Progenitor cell of endocrine pancreas (in vitro differentiated cells): ENCODE data around the gene POU2AF1. TPM values are rescaled to one million over a fixed set of nuclear protein-coding genes. Genes with fewer than 3 reads are reported as not detected.
"Not testable (repeated sequence)": the region's sequence is repeated elsewhere in the genome, so short reads cannot be mapped to it uniquely, and the experiment has no call there.

Experiments
- DNase-seq: peaks from one replicate; pipeline ENCODE4 v3.0.0; 2021; ENCODE audit warnings: low spot score; ENCODE audit not compliant: unreplicated experiment
- H3K27ac Mint-ChIP-seq: 2 replicates; pipeline ENCODE4 v1.8.0; 2021; ENCODE audit warnings: mild to moderate bottlenecking, moderate library complexity, mixed read lengths
- H3K27me3 Mint-ChIP-seq: 2 replicates; pipeline ENCODE4 v1.8.0; 2021; ENCODE audit warnings: mixed read lengths
- H3K36me3 Mint-ChIP-seq: 2 replicates; pipeline ENCODE4 v1.8.0; 2022; ENCODE audit warnings: mixed read lengths; ENCODE audit not compliant: insufficient read depth
- H3K4me1 Mint-ChIP-seq: 2 replicates; pipeline ENCODE4 v1.8.0; 2021; ENCODE audit warnings: low read depth, mixed read lengths
- H3K4me3 Mint-ChIP-seq: 2 replicates; pipeline ENCODE4 v1.8.0; 2021; ENCODE audit warnings: low read depth, mild to moderate bottlenecking, moderate library complexity, mixed read lengths
- H3K9me3 Mint-ChIP-seq: 2 replicates; pipeline ENCODE4 v1.8.0; 2021; ENCODE audit warnings: low read depth, mixed read lengths
- total RNA-seq: library from RNA; stranded (reverse); gene quantifications from 2 replicates; pipeline ENCODE4 v1.2.1, GENCODE V29; 2021
- TF ChIP-seq, protein P1 (sequence below): fragments of 200-600 bp; sonication (generic); IDR thresholded peaks from one replicate; pipeline ENCODE4 v1.5.0; 2021; ENCODE audit warnings: antibody characterized with exemption, mild to moderate bottlenecking; ENCODE audit not compliant: unreplicated experiment

The POU2AF1 gene
- total RNA-seq, 1 donor from 2014 or later: 0.43 TPM

- Mint-ChIP-seq H3K4me3 (no peak overlapping the region), H3K27me3 (no peaks in the 10 kb centered on the region), H3K4me1 (no peaks in the 10 kb centered on the region), H3K36me3 (no peaks in the 10 kb centered on the region), H3K27ac (no peak overlapping the region), H3K9me3 (peaks cover 4% of the 10 kb centered on the region)
- no peak for DNase-seq
- TF ChIP-seq, protein P1, sequence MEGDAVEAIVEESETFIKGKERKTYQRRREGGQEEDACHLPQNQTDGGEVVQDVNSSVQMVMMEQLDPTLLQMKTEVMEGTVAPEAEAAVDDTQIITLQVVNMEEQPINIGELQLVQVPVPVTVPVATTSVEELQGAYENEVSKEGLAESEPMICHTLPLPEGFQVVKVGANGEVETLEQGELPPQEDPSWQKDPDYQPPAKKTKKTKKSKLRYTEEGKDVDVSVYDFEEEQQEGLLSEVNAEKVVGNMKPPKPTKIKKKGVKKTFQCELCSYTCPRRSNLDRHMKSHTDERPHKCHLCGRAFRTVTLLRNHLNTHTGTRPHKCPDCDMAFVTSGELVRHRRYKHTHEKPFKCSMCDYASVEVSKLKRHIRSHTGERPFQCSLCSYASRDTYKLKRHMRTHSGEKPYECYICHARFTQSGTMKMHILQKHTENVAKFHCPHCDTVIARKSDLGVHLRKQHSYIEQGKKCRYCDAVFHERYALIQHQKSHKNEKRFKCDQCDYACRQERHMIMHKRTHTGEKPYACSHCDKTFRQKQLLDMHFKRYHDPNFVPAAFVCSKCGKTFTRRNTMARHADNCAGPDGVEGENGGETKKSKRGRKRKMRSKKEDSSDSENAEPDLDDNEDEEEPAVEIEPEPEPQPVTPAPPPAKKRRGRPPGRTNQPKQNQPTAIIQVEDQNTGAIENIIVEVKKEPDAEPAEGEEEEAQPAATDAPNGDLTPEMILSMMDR: no peak
These were observed 24.1 kb upstream of the POU2AF1 start for GRCh38 chr11:111403051-111403726.

- Mint-ChIP-seq H3K27me3 (no peaks in the 10 kb centered on the region), H3K9me3 (peaks cover 4% of the 10 kb centered on the region), H3K36me3 (no peaks in the 10 kb centered on the region), H3K4me3 (no peak overlapping the region), H3K4me1 (no peaks in the 10 kb centered on the region), H3K27ac (no peak overlapping the region)
- TF ChIP-seq, protein P1: no peak
- no peak for DNase-seq
These were observed 23.3 kb upstream of the POU2AF1 start for GRCh38 chr11:111402411-111402810.

DNA sequence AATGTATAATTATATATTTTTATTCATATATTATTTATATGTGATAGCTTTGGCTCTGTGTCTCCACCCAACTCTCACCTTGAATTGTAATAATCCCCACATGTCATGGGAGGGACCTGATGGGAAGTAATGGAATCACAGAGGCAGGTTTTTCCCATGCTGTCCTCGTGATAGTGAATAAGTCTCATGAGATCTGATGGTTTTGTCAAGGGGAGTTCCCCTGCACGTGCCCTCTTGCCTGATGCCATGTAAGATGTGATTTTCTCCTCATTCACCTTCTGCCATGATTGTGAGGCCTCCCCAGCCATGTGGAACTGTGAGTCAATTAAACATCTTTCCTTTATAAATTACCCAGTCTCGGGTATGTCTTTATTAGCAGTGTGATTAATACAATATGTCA lies 22.9 kb upstream of the POU2AF1 start:
- H3K4me3 Mint-ChIP-seq, H3K27ac Mint-ChIP-seq, H3K27me3 Mint-ChIP-seq, H3K36me3 Mint-ChIP-seq, DNase-seq, H3K9me3 Mint-ChIP-seq, H3K4me1 Mint-ChIP-seq: not testable (repeated sequence)

GRCh38 chr11:111400595-111400994 lies 21.5 kb upstream of the POU2AF1 start:
- Mint-ChIP-seq H3K9me3 (peaks cover 4% of the 10 kb centered on the region), H3K27ac (no peak overlapping the region), H3K4me1 (no peaks in the 10 kb centered on the region), H3K27me3 (peaks cover 4% of the 10 kb centered on the region), H3K4me3 (no peak overlapping the region), H3K36me3 (no peaks in the 10 kb centered on the region)
- DNase-seq: no peak
- TF ChIP-seq, protein P1: no peak

- Mint-ChIP-seq H3K27ac (no peak overlapping the region), H3K4me3 (no peak overlapping the region), H3K9me3 (peaks cover 4% of the 10 kb centered on the region), H3K27me3 (peaks cover 4% of the 10 kb centered on the region), H3K36me3 (no peaks in the 10 kb centered on the region), H3K4me1 (peaks cover 3% of the 10 kb centered on the region)
- no peak for DNase-seq
- TF ChIP-seq, protein P1: no peak
These were observed 20.3 kb upstream of the POU2AF1 start for GRCh38 chr11:111399187-111400031.

GRCh38 chr11:111397034-111397433 lies 18.0 kb upstream of the POU2AF1 start:
- H3K4me3 Mint-ChIP-seq: no peak overlapping the region
- no peak overlapping the region for H3K27ac Mint-ChIP-seq
- peaks cover 3% of the 10 kb centered on the region for H3K4me1 Mint-ChIP-seq
- H3K36me3 Mint-ChIP-seq: no peaks in the 10 kb centered on the region
- H3K9me3 Mint-ChIP-seq: no peaks in the 10 kb centered on the region
- DNase-seq: no peak
- H3K27me3 Mint-ChIP-seq: peaks cover 4% of the 10 kb centered on the region
- TF ChIP-seq, protein P1: no peak
